ENCODE measurements around the gene ILDR2.

The ILDR2 gene

DNA sequence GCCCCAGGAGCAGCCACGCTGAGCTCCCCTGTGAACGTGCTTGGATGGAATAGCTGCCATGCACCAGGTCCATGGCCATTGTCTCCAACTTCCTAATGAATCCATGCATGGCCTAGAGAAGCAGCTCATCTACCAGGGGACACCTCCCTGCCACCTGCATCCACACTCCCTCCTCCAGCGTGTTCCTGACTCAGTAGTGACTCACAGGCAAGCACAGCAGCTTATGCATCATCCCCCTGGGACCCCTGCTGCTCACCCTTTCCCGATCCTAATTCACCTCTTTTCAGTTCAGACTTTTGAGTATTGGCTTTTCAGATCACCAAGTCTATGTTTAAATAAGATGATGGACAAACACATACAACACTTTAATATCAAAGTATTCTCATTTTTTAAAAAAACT lies 59.4 kb downstream of the ILDR2 start:
- ATAC-seq: no peak
- no peak for TF ChIP-seq CSDC2 (CRISPR knock-in tag; IDR thresholded peaks at IDR 0.05)
- no peak for TF ChIP-seq RARB (CRISPR knock-in tag; IDR thresholded peaks at IDR 0.05)
- TF ChIP-seq ESRRG (CRISPR knock-in tag; IDR thresholded peaks at IDR 0.05): no peak
- TF ChIP-seq, protein P1, sequence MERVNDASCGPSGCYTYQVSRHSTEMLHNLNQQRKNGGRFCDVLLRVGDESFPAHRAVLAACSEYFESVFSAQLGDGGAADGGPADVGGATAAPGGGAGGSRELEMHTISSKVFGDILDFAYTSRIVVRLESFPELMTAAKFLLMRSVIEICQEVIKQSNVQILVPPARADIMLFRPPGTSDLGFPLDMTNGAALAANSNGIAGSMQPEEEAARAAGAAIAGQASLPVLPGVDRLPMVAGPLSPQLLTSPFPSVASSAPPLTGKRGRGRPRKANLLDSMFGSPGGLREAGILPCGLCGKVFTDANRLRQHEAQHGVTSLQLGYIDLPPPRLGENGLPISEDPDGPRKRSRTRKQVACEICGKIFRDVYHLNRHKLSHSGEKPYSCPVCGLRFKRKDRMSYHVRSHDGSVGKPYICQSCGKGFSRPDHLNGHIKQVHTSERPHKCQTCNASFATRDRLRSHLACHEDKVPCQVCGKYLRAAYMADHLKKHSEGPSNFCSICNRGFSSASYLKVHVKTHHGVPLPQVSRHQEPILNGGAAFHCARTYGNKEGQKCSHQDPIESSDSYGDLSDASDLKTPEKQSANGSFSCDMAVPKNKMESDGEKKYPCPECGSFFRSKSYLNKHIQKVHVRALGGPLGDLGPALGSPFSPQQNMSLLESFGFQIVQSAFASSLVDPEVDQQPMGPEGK (CRISPR knock-in tag; IDR thresholded peaks at IDR 0.05; ENCODE audit: borderline replicate concordance): no peak
- TF ChIP-seq PPARA (CRISPR knock-in tag; IDR thresholded peaks at IDR 0.05; ENCODE audit: borderline replicate concordance): no peak
- no peak for TF ChIP-seq ZNF70 (CRISPR knock-in tag; IDR thresholded peaks at IDR 0.05)
- TF ChIP-seq ZNF565 (CRISPR knock-in tag; conservative IDR thresholded peaks at IDR 0.05; ENCODE audit: low read depth): no peak
- no peak for TF ChIP-seq ZFP30 (CRISPR knock-in tag; IDR thresholded peaks at IDR 0.05)
- TF ChIP-seq SNAI2 (CRISPR knock-in tag; IDR thresholded peaks at IDR 0.05): no peak
- TF ChIP-seq GLIS3 (CRISPR knock-in tag; IDR thresholded peaks at IDR 0.05): no peak
- TF ChIP-seq, protein P2, sequence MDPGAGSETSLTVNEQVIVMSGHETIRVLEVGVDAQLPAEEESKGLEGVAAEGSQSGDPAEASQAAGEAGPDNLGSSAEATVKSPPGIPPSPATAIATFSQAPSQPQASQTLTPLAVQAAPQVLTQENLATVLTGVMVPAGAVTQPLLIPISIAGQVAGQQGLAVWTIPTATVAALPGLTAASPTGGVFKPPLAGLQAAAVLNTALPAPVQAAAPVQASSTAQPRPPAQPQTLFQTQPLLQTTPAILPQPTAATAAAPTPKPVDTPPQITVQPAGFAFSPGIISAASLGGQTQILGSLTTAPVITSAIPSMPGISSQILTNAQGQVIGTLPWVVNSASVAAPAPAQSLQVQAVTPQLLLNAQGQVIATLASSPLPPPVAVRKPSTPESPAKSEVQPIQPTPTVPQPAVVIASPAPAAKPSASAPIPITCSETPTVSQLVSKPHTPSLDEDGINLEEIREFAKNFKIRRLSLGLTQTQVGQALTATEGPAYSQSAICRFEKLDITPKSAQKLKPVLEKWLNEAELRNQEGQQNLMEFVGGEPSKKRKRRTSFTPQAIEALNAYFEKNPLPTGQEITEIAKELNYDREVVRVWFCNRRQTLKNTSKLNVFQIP (CRISPR knock-in tag; IDR thresholded peaks at IDR 0.05; ENCODE audit: borderline replicate concordance, low read depth): no peak
- TF ChIP-seq ZC3H10 (CRISPR knock-in tag; IDR thresholded peaks at IDR 0.05): no peak
- TF ChIP-seq, protein P3, sequence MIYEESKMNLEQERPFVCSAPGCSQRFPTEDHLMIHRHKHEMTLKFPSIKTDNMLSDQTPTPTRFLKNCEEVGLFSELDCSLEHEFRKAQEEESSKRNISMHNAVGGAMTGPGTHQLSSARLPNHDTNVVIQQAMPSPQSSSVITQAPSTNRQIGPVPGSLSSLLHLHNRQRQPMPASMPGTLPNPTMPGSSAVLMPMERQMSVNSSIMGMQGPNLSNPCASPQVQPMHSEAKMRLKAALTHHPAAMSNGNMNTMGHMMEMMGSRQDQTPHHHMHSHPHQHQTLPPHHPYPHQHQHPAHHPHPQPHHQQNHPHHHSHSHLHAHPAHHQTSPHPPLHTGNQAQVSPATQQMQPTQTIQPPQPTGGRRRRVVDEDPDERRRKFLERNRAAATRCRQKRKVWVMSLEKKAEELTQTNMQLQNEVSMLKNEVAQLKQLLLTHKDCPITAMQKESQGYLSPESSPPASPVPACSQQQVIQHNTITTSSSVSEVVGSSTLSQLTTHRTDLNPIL (CRISPR knock-in tag; IDR thresholded peaks at IDR 0.05; ENCODE audit: low read depth): no peak
- no peak for TF ChIP-seq TCF4 (CRISPR knock-in tag; IDR thresholded peaks at IDR 0.05; ENCODE audit: borderline replicate concordance)
- TF ChIP-seq TOX (CRISPR knock-in tag; IDR thresholded peaks at IDR 0.05; ENCODE audit: borderline replicate concordance): no peak

DNA sequence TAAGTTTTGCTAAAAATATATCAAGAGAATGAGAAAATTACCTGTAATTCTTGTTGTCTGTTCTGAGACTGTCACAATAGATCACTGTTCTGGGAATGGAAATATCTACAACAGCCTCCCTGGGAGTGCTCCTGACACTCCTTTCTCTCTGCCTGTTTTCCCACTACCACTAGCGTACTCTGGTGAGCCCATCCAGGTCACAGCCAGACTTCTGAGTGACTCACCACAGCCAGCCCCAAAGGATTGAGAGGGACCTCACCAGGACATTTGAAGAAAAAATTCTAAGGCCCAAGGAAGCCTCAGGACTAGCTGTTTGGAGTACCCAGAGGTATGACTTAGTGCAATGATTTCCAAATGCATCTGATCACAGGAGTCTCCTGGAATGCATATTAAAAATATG lies 60.3 kb downstream of the ILDR2 start:
- TF ChIP-seq, protein P4, sequence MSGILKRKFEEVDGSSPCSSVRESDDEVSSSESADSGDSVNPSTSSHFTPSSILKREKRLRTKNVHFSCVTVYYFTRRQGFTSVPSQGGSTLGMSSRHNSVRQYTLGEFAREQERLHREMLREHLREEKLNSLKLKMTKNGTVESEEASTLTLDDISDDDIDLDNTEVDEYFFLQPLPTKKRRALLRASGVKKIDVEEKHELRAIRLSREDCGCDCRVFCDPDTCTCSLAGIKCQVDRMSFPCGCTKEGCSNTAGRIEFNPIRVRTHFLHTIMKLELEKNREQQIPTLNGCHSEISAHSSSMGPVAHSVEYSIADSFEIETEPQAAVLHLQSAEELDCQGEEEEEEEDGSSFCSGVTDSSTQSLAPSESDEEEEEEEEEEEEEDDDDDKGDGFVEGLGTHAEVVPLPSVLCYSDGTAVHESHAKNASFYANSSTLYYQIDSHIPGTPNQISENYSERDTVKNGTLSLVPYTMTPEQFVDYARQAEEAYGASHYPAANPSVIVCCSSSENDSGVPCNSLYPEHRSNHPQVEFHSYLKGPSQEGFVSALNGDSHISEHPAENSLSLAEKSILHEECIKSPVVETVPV (CRISPR knock-in tag; IDR thresholded peaks at IDR 0.05): no peak
- TF ChIP-seq TOX (CRISPR knock-in tag; IDR thresholded peaks at IDR 0.05; ENCODE audit: borderline replicate concordance) (no peak), SNAI2 (CRISPR knock-in tag; IDR thresholded peaks at IDR 0.05) (no peak), ZNF8 (CRISPR knock-in tag; IDR thresholded peaks at IDR 0.05) (no peak), ZFP30 (CRISPR knock-in tag; IDR thresholded peaks at IDR 0.05) (no peak), ISL1 (CRISPR knock-in tag; IDR thresholded peaks at IDR 0.05) (no peak)
- TF ChIP-seq, protein P3 (CRISPR knock-in tag; IDR thresholded peaks at IDR 0.05; ENCODE audit: low read depth): no peak
- ATAC-seq: no peak

DNA sequence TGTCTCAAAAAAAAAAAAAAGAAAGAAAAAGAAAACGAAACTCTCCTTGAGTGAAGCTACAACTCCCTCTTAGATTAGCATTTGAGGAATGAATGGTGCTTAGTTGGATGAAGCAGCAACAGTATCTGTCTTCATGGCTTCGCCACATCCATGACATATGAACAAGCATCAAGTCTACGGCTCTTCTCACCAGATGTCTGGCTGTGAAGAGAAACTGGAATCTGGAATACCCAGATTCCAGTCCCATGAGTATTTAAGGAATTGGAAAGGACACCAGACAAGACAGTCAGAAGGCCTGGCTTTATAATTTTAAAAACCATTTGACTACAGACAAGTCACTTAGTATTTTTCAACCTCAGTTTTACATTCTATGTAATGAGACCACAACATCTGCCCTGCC lies 61.2 kb downstream of the ILDR2 start:
- TF ChIP-seq RARB (CRISPR knock-in tag; IDR thresholded peaks at IDR 0.05): no peak
- TF ChIP-seq, protein P3 (CRISPR knock-in tag; IDR thresholded peaks at IDR 0.05; ENCODE audit: low read depth): no peak
- no peak for TF ChIP-seq SNAI2 (CRISPR knock-in tag; IDR thresholded peaks at IDR 0.05)
- TF ChIP-seq, protein P1 (CRISPR knock-in tag; IDR thresholded peaks at IDR 0.05; ENCODE audit: borderline replicate concordance): no peak
- no peak for TF ChIP-seq ESRRG (CRISPR knock-in tag; IDR thresholded peaks at IDR 0.05)
- no peak for ATAC-seq
